HT-29 (cell line): Measurements from ENCODE around the gene PEMT. TPM values are rescaled to one million over a fixed set of nuclear protein-coding genes. Genes with fewer than 3 reads are reported as not detected.
A peak's percentile ranks its signal among the peaks of the same experiment; 100 is the strongest.

ENCODE experiments used
- DNase-seq: peaks from one replicate; pipeline ENCODE4 v3.0.0-alpha.2; 2015; ENCODE audit warnings: low spot score
- total RNA-seq: library from RNA; depleted of rRNA; stranded (reverse); fragments of >200 nt; shearing (Covaris generic); gene quantifications from 2 replicates; pipeline ENCODE4 v1.2.3, GENCODE V29; 2014

The PEMT gene
- total RNA-seq, 1 experiment from 2014 or later, result 64.4 TPM

GRCh38 chr17:17570798-17571716 lies 20.5 kb downstream of the PEMT start:
- no peak for DNase-seq

- peak; percentile 60 for DNase-seq
These were observed 21.2 kb downstream of the PEMT start for GRCh38 chr17:17570140-17570797.

- no peak for DNase-seq
These were observed 21.8 kb downstream of the PEMT start for GRCh38 chr17:17569691-17570090.

GRCh38 chr17:17568772-17569195 lies 22.7 kb downstream of the PEMT start:
- peak; percentile 73 for DNase-seq

GRCh38 chr17:17567631-17568030 lies 23.9 kb downstream of the PEMT start:
- DNase-seq, result no peak

GRCh38 chr17:17566896-17567513 lies 24.5 kb downstream of the PEMT start:
- no peak for DNase-seq

- no peak for DNase-seq
These were observed 25.8 kb downstream of the PEMT start for GRCh38 chr17:17565471-17566339.

GRCh38 chr17:17564896-17565295 lies 26.6 kb downstream of the PEMT start:
- no peak for DNase-seq

GRCh38 chr17:17564323-17564722 lies 27.2 kb downstream of the PEMT start:
- no peak for DNase-seq

GRCh38 chr17:17563530-17563929 lies 28.0 kb downstream of the PEMT start:
- no peak for DNase-seq

GRCh38 chr17:17562146-17562511 lies 29.4 kb downstream of the PEMT start:
- DNase-seq, result no peak

- DNase-seq, result peak; percentile 25
These were observed 29.9 kb downstream of the PEMT start for GRCh38 chr17:17561408-17562145.

GRCh38 chr17:17560975-17561374 lies 30.5 kb downstream of the PEMT start:
- no peak for DNase-seq

GRCh38 chr17:17560167-17560566 lies 31.3 kb downstream of the PEMT start:
- no peak for DNase-seq

GRCh38 chr17:17559164-17559563 lies 32.3 kb downstream of the PEMT start:
- DNase-seq, result no peak

- DNase-seq, result no peak
These were observed 33.1 kb downstream of the PEMT start for GRCh38 chr17:17558431-17558830.

GRCh38 chr17:17557796-17558195 lies 33.7 kb downstream of the PEMT start:
- DNase-seq, result no peak

GRCh38 chr17:17556671-17557070 lies 34.8 kb downstream of the PEMT start:
- no peak for DNase-seq

GRCh38 chr17:17555906-17556305 lies 35.6 kb downstream of the PEMT start:
- no peak for DNase-seq

GRCh38 chr17:17555151-17555550 lies 36.4 kb downstream of the PEMT start:
- no peak for DNase-seq

- DNase-seq, result no peak
These were observed 37.2 kb downstream of the PEMT start for GRCh38 chr17:17554266-17554665.
